PC-3 (cell line): ENCODE measurements around the gene CCDC102A.

Experiments
- EZH2 ChIP-seq: fragments of 300-600 bp; sonication (generic); IDR thresholded peaks from one replicate; pipeline ENCODE4 v1.6.1; 2017; ENCODE audit warnings: antibody characterized with exemption, mild to moderate bottlenecking, low read length; ENCODE audit not compliant: unreplicated experiment
- EZH2phosphoT487 ChIP-seq: fragments of 300-600 bp; sonication (generic); IDR thresholded peaks from 2 replicates; pipeline ENCODE4 v1.6.1; 2018; ENCODE audit warnings: mild to moderate bottlenecking, antibody characterized with exemption, low read length, borderline replicate concordance
- TF ChIP-seq, protein P1 (sequence below): fragments of 300-600 bp; sonication (generic); conservative IDR thresholded peaks from 2 replicates; pipeline ENCODE4 v1.5.1; 2017; ENCODE audit warnings: antibody characterized with exemption, low read depth, mild to moderate bottlenecking, low read length

DNA sequence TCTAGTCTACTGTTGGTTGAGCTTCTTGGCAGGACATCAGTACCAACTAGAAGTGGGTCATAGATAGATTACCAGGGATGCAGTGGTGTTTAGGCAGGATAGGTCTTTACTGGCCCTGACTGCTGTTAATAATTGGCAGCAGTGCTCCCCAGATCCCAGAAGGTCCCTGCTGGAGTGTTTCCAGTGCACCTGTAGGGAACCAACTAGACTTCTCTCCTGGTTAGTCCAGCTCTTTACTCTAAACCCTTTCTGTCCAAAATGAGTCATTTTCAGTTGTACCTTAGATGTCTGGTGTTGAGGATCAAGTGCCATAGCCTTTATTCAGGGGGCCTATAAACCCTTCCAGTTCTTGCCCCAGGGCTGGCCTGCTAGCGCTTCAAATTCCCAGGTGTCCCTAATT is 65.2 kb downstream of the CCDC102A start:
- TF ChIP-seq, protein P1, sequence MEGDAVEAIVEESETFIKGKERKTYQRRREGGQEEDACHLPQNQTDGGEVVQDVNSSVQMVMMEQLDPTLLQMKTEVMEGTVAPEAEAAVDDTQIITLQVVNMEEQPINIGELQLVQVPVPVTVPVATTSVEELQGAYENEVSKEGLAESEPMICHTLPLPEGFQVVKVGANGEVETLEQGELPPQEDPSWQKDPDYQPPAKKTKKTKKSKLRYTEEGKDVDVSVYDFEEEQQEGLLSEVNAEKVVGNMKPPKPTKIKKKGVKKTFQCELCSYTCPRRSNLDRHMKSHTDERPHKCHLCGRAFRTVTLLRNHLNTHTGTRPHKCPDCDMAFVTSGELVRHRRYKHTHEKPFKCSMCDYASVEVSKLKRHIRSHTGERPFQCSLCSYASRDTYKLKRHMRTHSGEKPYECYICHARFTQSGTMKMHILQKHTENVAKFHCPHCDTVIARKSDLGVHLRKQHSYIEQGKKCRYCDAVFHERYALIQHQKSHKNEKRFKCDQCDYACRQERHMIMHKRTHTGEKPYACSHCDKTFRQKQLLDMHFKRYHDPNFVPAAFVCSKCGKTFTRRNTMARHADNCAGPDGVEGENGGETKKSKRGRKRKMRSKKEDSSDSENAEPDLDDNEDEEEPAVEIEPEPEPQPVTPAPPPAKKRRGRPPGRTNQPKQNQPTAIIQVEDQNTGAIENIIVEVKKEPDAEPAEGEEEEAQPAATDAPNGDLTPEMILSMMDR = no peak
- no peak for TF ChIP-seq EZH2phosphoT487
- TF ChIP-seq EZH2 = no peak
